Right kidney (tissue), 1 donor: ENCODE data around the gene B3GAT2.

Source experiments
- DNase-seq: peaks from one replicate; pipeline ENCODE4 v3.0.0-alpha.2; 2016

Gene B3GAT2

GRCh38 chr6:70842541-70842940 is 114.3 kb downstream of the B3GAT2 start:
- DNase-seq: no peak

- no peak for DNase-seq
Observed at GRCh38 chr6:70841112-70841511, 115.7 kb downstream of the B3GAT2 start.

- no peak for DNase-seq
Observed at GRCh38 chr6:70839286-70840266, 117.3 kb downstream of the B3GAT2 start.

GRCh38 chr6:70838907-70839285 is 118.0 kb downstream of the B3GAT2 start:
- no peak for DNase-seq

GRCh38 chr6:70834520-70834919 is 122.3 kb downstream of the B3GAT2 start:
- DNase-seq: no peak

- DNase-seq: no peak
Observed at GRCh38 chr6:70831427-70831826, 125.4 kb downstream of the B3GAT2 start.

GRCh38 chr6:70823651-70824050 is 133.2 kb downstream of the B3GAT2 start:
- no peak for DNase-seq

- no peak for DNase-seq
Observed at GRCh38 chr6:70821751-70822150, 135.1 kb downstream of the B3GAT2 start.

- DNase-seq: no peak
Observed at GRCh38 chr6:70820778-70821177, 136.1 kb downstream of the B3GAT2 start.

GRCh38 chr6:70819646-70820045 is 137.2 kb downstream of the B3GAT2 start:
- no peak for DNase-seq

GRCh38 chr6:70813885-70814284 is 143.0 kb downstream of the B3GAT2 start:
- DNase-seq: no peak

- DNase-seq: no peak
Observed at GRCh38 chr6:70811788-70812187, 145.1 kb downstream of the B3GAT2 start.
